ENCODE results near the gene CRACDL. TPM values are rescaled to one million over a fixed set of nuclear protein-coding genes. Genes with fewer than 3 reads are reported as not detected.
A peak's percentile ranks its signal among the peaks of the same experiment; 100 is the strongest.

CRACDL gene
- total and polyA plus RNA-seq, 2 of the 13 experiments (the other 11 are each of a cell fraction or from before 2014, with no cell fraction given) = 0.15 to 0.26 TPM

- 0 out of 2 replicates have a peak, but pooled peaks have one; percentile 32 for TF ChIP-seq ARID3A (IDR thresholded peaks at IDR 0.05; ENCODE audit: low read depth, low read length)
- TF ChIP-seq RARG (CRISPR knock-in tag; IDR thresholded peaks at IDR 0.05; ENCODE audit: low read depth) = no peak
- TF ChIP-seq KDM5B (CRISPR knock-in tag; IDR thresholded peaks at IDR 0.05; ENCODE audit: borderline replicate concordance) = no peak
- peak; percentile 51; the same call in 1 of the 2 replicates for TF ChIP-seq ZNF331 (CRISPR knock-in tag; IDR thresholded peaks at IDR 0.05)
- TF ChIP-seq ZNF607 (CRISPR knock-in tag; IDR thresholded peaks at IDR 0.05; ENCODE audit: borderline replicate concordance) = no peak
- no peak for TF ChIP-seq ZNF34 (CRISPR knock-in tag; IDR thresholded peaks at IDR 0.05; ENCODE audit: borderline replicate concordance)
- no peak for TF ChIP-seq RORA (CRISPR knock-in tag; IDR thresholded peaks at IDR 0.05)
- no peak; the same call in 1 of the 2 replicates for TF ChIP-seq BHLHE40 (IDR thresholded peaks at IDR 0.05; ENCODE audit: low read length)
- peak; percentile 89 for TF ChIP-seq NR2C2 (CRISPR knock-in tag; IDR thresholded peaks at IDR 0.05; ENCODE audit: borderline replicate concordance)
- no peak for TF ChIP-seq ZBTB7A (CRISPR knock-in tag; IDR thresholded peaks at IDR 0.05)
- peak; percentile 42; the same call in 1 of the 2 replicates for TF ChIP-seq CEBPB (IDR thresholded peaks at IDR 0.05; ENCODE audit: borderline replicate concordance, low read depth, low read length)
- peak; percentile 81 for TF ChIP-seq ARID5B (CRISPR knock-in tag; IDR thresholded peaks at IDR 0.05)
- no peak for TF ChIP-seq ADNP (CRISPR knock-in tag; IDR thresholded peaks at IDR 0.05)
- TF ChIP-seq ZIK1 (CRISPR knock-in tag; IDR thresholded peaks at IDR 0.05; ENCODE audit: borderline replicate concordance, low read depth) = no peak
- 0 out of 4 replicates have a peak, but pooled peaks of 1 of the 2 experiments have one; percentile 7 for TF ChIP-seq EP300 (IDR thresholded peaks at IDR 0.05; ENCODE audit: low read depth in 2 of 2, low read length in 2 of 2)
- TF ChIP-seq EP300 (CRISPR knock-in tag; IDR thresholded peaks at IDR 0.05; ENCODE audit: borderline replicate concordance) = no peak
- peak; percentile 47; the same call in 1 of the 2 replicates for TF ChIP-seq ZNF264 (CRISPR knock-in tag; IDR thresholded peaks at IDR 0.05)
- TF ChIP-seq NCOA2 (CRISPR knock-in tag; IDR thresholded peaks at IDR 0.05) = peak; percentile 34; the same call in 1 of the 2 replicates
- peak; percentile 85 for TF ChIP-seq ZBTB34 (CRISPR knock-in tag; IDR thresholded peaks at IDR 0.05)
- 0 out of 2 replicates have a peak, but pooled peaks have one; percentile 23 for TF ChIP-seq ZSCAN9 (CRISPR knock-in tag; IDR thresholded peaks at IDR 0.05; ENCODE audit: borderline replicate concordance)
- TF ChIP-seq HNF4G (IDR thresholded peaks at IDR 0.05; ENCODE audit: borderline replicate concordance, low read depth, low read length) = peak; percentile 47; the same call in 1 of the 2 replicates
- no peak for TF ChIP-seq HNF4G (CRISPR knock-in tag; IDR thresholded peaks at IDR 0.05; ENCODE audit: borderline replicate concordance, low read depth)
- TF ChIP-seq THYN1 (CRISPR knock-in tag; IDR thresholded peaks at IDR 0.05; ENCODE audit: borderline replicate concordance, low read depth) = no peak
Observed at GRCh38 chr2:98868548-98869271, 67.3 kb downstream of the CRACDL start (continued).
